OCI-LY1 (cell line): ENCODE results near the gene SHFL.

Source experiments
- H2AFZ ChIP-seq: fragments of 200-600 bp; sonication (generic), shearing (Covaris generic); 2 replicates; pipeline ENCODE4 v1.6.0; 2014; ENCODE audit warnings: antibody characterized with exemption, mild to moderate bottlenecking, low read length
- H3F3A ChIP-seq: fragments of 200-600 bp; sonication (generic), shearing (Covaris generic); 2 replicates; pipeline ENCODE4 v1.6.0; 2014; ENCODE audit warnings: mild to moderate bottlenecking, antibody characterized with exemption, low read length, moderate library complexity; ENCODE audit not compliant: insufficient read depth
- H3K27ac ChIP-seq: fragments of 200-600 bp; sonication (generic); 2 replicates; pipeline ENCODE4 v1.5.1; 2014; ENCODE audit warnings: low read length, mixed run types, mild to moderate bottlenecking, low read depth; ENCODE audit not compliant: poor library complexity, severe bottlenecking
- H3K27me3 ChIP-seq: fragments of 200-600 bp; sonication (generic); 2 replicates; pipeline ENCODE4 v1.6.0; 2014; ENCODE audit warnings: antibody characterized with exemption, mild to moderate bottlenecking, low read length, moderate library complexity; ENCODE audit not compliant: insufficient read depth
- H3K36me3 ChIP-seq: fragments of 200-600 bp; sonication (generic); 2 replicates; pipeline ENCODE4 v1.6.1; 2014; ENCODE audit warnings: mild to moderate bottlenecking, antibody characterized with exemption, low read length, moderate library complexity, mixed read lengths; ENCODE audit not compliant: insufficient read depth
- H3K4me1 ChIP-seq: fragments of 200-600 bp; sonication (generic); 2 replicates; pipeline ENCODE4 v1.5.1; 2014; ENCODE audit warnings: mild to moderate bottlenecking, low read length, moderate library complexity; ENCODE audit not compliant: insufficient read depth, severe bottlenecking
- H3K4me2 ChIP-seq: fragments of 200-600 bp; sonication (generic), shearing (Covaris generic); 2 replicates; pipeline ENCODE4 v1.6.1; 2014; ENCODE audit warnings: low read length
- H3K4me3 ChIP-seq: fragments of 200-600 bp; sonication (generic); 2 replicates; pipeline ENCODE4 v1.5.1; 2014; ENCODE audit warnings: low read length, low read depth, mild to moderate bottlenecking, mixed read lengths; ENCODE audit not compliant: poor library complexity, severe bottlenecking
- H3K79me2 ChIP-seq: fragments of 200-600 bp; shearing (Covaris generic); 2 replicates; pipeline ENCODE4 v1.6.1; 2016; ENCODE audit warnings: mixed run types, low read length, mixed read lengths; ENCODE audit not compliant: insufficient read depth
- H3K9ac ChIP-seq: fragments of 200-600 bp; sonication (generic), shearing (Covaris generic); 2 replicates; pipeline ENCODE4 v1.6.1; 2014; ENCODE audit warnings: mild to moderate bottlenecking, low read length, mixed read lengths
- H3K9me2 ChIP-seq: fragments of 200-600 bp; sonication (generic), shearing (Covaris generic); 2 replicates; pipeline ENCODE4 v1.6.1; 2014; ENCODE audit warnings: low read depth, mild to moderate bottlenecking, low read length, mixed read lengths
- H3K9me3 ChIP-seq: fragments of 200-600 bp; shearing (Covaris generic); 2 replicates; pipeline ENCODE4 v1.6.1; 2014; ENCODE audit warnings: low read length, mixed read lengths
- H4K20me1 ChIP-seq: fragments of 200-600 bp; sonication (generic), shearing (Covaris generic); 2 replicates; pipeline ENCODE4 v1.6.0; 2016; ENCODE audit warnings: mild to moderate bottlenecking, low read length; ENCODE audit not compliant: insufficient read depth
- CTCF ChIP-seq: fragments of 200-600 bp; sonication (generic), shearing (Covaris generic); IDR thresholded peaks from 2 replicates; pipeline ENCODE4 v1.5.1; 2017; ENCODE audit warnings: mild to moderate bottlenecking, antibody characterized with exemption, low read length, moderate library complexity, mixed read lengths
- EZH2 ChIP-seq: fragments of 200-600 bp; sonication (generic), shearing (Covaris generic); IDR thresholded peaks from 2 replicates; pipeline ENCODE4 v1.8.0; 2017; ENCODE audit warnings: borderline replicate concordance, mixed run types, mild to moderate bottlenecking, antibody characterized with exemption, low read length, moderate library complexity, mixed read lengths

Gene SHFL

GRCh38 chr19:10078329-10078728, 7.8 kb upstream of the SHFL start:
- no peak overlapping the region for H3K4me2 ChIP-seq
- H2AFZ ChIP-seq: no peak overlapping the region
- no peaks in the 10 kb centered on the region for H3F3A ChIP-seq
- H3K9me3 ChIP-seq: no peaks in the 10 kb centered on the region
- no peaks in the 10 kb centered on the region for H3K9me2 ChIP-seq
- H3K27ac ChIP-seq: no peak overlapping the region
- H4K20me1 ChIP-seq: no peaks in the 10 kb centered on the region
- no peaks in the 10 kb centered on the region for H3K4me1 ChIP-seq
- 0 out of 2 replicates have a peak, but pooled peaks cover 3% of the 10 kb centered on the region for H3K27me3 ChIP-seq
- TF ChIP-seq CTCF (no peak), EZH2 (no peak)
- no peak overlapping the region for H3K4me3 ChIP-seq
- H3K9ac ChIP-seq: no peak overlapping the region
- H3K36me3 ChIP-seq: no peaks in the 10 kb centered on the region
- H3K79me2 ChIP-seq: no peaks in the 10 kb centered on the region

GRCh38 chr19:10079031-10079453, 7.1 kb upstream of the SHFL start:
- H3K27me3 ChIP-seq: 0 out of 2 replicates have a peak, but pooled peaks cover 3% of the 10 kb centered on the region
- no peaks in the 10 kb centered on the region for H3K9me2 ChIP-seq
- H3K79me2 ChIP-seq: no peaks in the 10 kb centered on the region
- TF ChIP-seq CTCF: no peak
- TF ChIP-seq EZH2: no peak
- no peaks in the 10 kb centered on the region for H3K4me1 ChIP-seq
- H3K36me3 ChIP-seq: no peaks in the 10 kb centered on the region
- H3K27ac ChIP-seq: no peak overlapping the region
- H2AFZ ChIP-seq: no peak overlapping the region
- no peaks in the 10 kb centered on the region for H3F3A ChIP-seq
- H3K4me2 ChIP-seq: no peak overlapping the region
- H3K9me3 ChIP-seq: no peaks in the 10 kb centered on the region
- H3K9ac ChIP-seq: no peak overlapping the region
- no peaks in the 10 kb centered on the region for H4K20me1 ChIP-seq
- H3K4me3 ChIP-seq: no peak overlapping the region

- no peak overlapping the region for H3K4me2 ChIP-seq
- no peaks in the 10 kb centered on the region for H4K20me1 ChIP-seq
- TF ChIP-seq CTCF: no peak
- TF ChIP-seq EZH2: no peak
- H3K9ac ChIP-seq: no peak overlapping the region
- no peak overlapping the region for H3K27ac ChIP-seq
- no peak overlapping the region for H2AFZ ChIP-seq
- no peak overlapping the region for H3K4me3 ChIP-seq
- H3K79me2 ChIP-seq: no peaks in the 10 kb centered on the region
- no peaks in the 10 kb centered on the region for H3F3A ChIP-seq
- no peaks in the 10 kb centered on the region for H3K9me3 ChIP-seq
- peaks cover 15% of the 10 kb centered on the region for H3K4me1 ChIP-seq
- no peaks in the 10 kb centered on the region for H3K27me3 ChIP-seq
- H3K9me2 ChIP-seq: no peaks in the 10 kb centered on the region
- peaks cover under 1% of the 10 kb centered on the region; the same call in 1 of the 2 replicates for H3K36me3 ChIP-seq
These were observed 2.2 kb upstream of the SHFL start for GRCh38 chr19:10083911-10084310.
